PC-3 (cell line): ENCODE data around the gene METAP1D. TPM values are rescaled to one million over a fixed set of nuclear protein-coding genes. Genes with fewer than 3 reads are reported as not detected.
A peak's percentile ranks its signal among the peaks of the same experiment; 100 is the strongest.

ENCODE experiments used
- ATAC-seq: fragments of 200-7000 bp; cut with Tn5 transposase; 2 replicates; pipeline ENCODE4 v1.9.1; 2020; ENCODE audit warnings: mild to moderate bottlenecking, moderate library complexity
- BruUV-seq: library from RNA; stranded (reverse); fragments of 400-500 nt; replicated peaks from 2 replicates; lab custom pipeline; 2021; lab: Mats Ljungman, UMichigan
- CTCF ChIA-PET: fragments of 300-600 bp; sonication (Branson Sonifier 250); formaldehyde crosslinking; loops from one replicate; lab custom pipeline; 2022; ENCODE audit warnings: antibody characterized with exemption; lab: Charles Lee
- POLR2A ChIA-PET: fragments of 300-600 bp; sonication (Branson Sonifier 250); formaldehyde crosslinking; loops from one replicate; lab custom pipeline; 2022; ENCODE audit warnings: antibody characterized with exemption; ENCODE audit not compliant: unreplicated experiment; lab: Charles Lee
- DNase-seq: peaks from one replicate; pipeline ENCODE4 v3.0.0-alpha.2; 2015
- H2AFZ ChIP-seq: fragments of 300-600 bp; sonication (generic); 2 replicates; pipeline ENCODE4 v1.6.0; 2016; ENCODE audit warnings: antibody characterized with exemption, low read length
- H3F3A ChIP-seq: fragments of 300-600 bp; sonication (generic); one replicate; pipeline ENCODE4 v1.6.0; 2017; ENCODE audit warnings: antibody characterized with exemption, low read length, control low read depth, mild to moderate bottlenecking; ENCODE audit not compliant: unreplicated experiment
- H3K27ac ChIP-seq: fragments of 300-600 bp; sonication (generic); 2 replicates; pipeline ENCODE4 v1.5.1; 2016; ENCODE audit warnings: mild to moderate bottlenecking, low read length
- H3K27me3 ChIP-seq: fragments of 300-600 bp; sonication (generic); 2 replicates; pipeline ENCODE4 v1.6.1; 2016; ENCODE audit warnings: low read length, mixed read lengths
- H3K36me3 ChIP-seq: fragments of 300-600 bp; sonication (generic); 2 replicates; pipeline ENCODE4 v1.6.1; 2016; ENCODE audit warnings: low read depth, mixed run types, low read length, mixed read lengths
- H3K4me1 ChIP-seq: fragments of 300-600 bp; sonication (generic); 2 replicates; pipeline ENCODE4 v1.5.1; 2016; ENCODE audit warnings: low read length; ENCODE audit not compliant: insufficient read depth
- H3K4me2 ChIP-seq: fragments of 300-600 bp; sonication (generic); 2 replicates; pipeline ENCODE4 v1.6.0; 2016; ENCODE audit warnings: low read length
- H3K4me3 ChIP-seq: fragments of 300-600 bp; sonication (generic); 2 replicates; pipeline ENCODE4 v1.5.1; 2016; ENCODE audit warnings: mild to moderate bottlenecking, low read length, mixed read lengths
- H3K79me2 ChIP-seq: fragments of 300-600 bp; sonication (generic); 2 replicates; pipeline ENCODE4 v1.6.1; 2017; ENCODE audit warnings: low read length, mixed read lengths
- H3K9ac ChIP-seq: fragments of 300-600 bp; sonication (generic); 2 replicates; pipeline ENCODE4 v1.6.0; 2016; ENCODE audit warnings: mild to moderate bottlenecking, low read length
- H3K9me2 ChIP-seq: fragments of 300-600 bp; sonication (generic); replicated peaks from 2 replicates; pipeline ENCODE4 v1.6.1; 2016; ENCODE audit warnings: mixed run types, low read length, mixed read lengths
- H3K9me3 ChIP-seq: fragments of 300-600 bp; sonication (generic); 2 replicates; pipeline ENCODE4 v1.6.1; 2016; ENCODE audit warnings: low read length, mixed read lengths
- H4K20me1 ChIP-seq: fragments of 300-600 bp; sonication (generic); 2 replicates; pipeline ENCODE4 v1.6.1; 2016; ENCODE audit warnings: low read length, mixed read lengths
- EZH2 ChIP-seq: fragments of 300-600 bp; sonication (generic); IDR thresholded peaks from one replicate; pipeline ENCODE4 v1.6.1; 2017; ENCODE audit warnings: antibody characterized with exemption, mild to moderate bottlenecking, low read length; ENCODE audit not compliant: unreplicated experiment
- EZH2phosphoT487 ChIP-seq: fragments of 300-600 bp; sonication (generic); IDR thresholded peaks from 2 replicates; pipeline ENCODE4 v1.6.1; 2018; ENCODE audit warnings: mild to moderate bottlenecking, antibody characterized with exemption, low read length, borderline replicate concordance
- intact Hi-C: fragments of 100-400 bp; cut with micrococcal nuclease; formaldehyde crosslinking; loops from 2 replicates; pipeline ENCODE4 v1.9.0; 2023
- total RNA-seq: library from RNA; depleted of rRNA; stranded (reverse); fragments of >200 nt; gene quantifications from 2 replicates; pipeline ENCODE4 v1.2.3, GENCODE V29; 2014; rRNA removed
- TF ChIP-seq, protein P1 (sequence below): fragments of 300-600 bp; sonication (generic); conservative IDR thresholded peaks from 2 replicates; pipeline ENCODE4 v1.5.1; 2017; ENCODE audit warnings: antibody characterized with exemption, low read depth, mild to moderate bottlenecking, low read length

The METAP1D gene
- total RNA-seq, 1 experiment from 2014 or later, result 12.0 TPM

DNA sequence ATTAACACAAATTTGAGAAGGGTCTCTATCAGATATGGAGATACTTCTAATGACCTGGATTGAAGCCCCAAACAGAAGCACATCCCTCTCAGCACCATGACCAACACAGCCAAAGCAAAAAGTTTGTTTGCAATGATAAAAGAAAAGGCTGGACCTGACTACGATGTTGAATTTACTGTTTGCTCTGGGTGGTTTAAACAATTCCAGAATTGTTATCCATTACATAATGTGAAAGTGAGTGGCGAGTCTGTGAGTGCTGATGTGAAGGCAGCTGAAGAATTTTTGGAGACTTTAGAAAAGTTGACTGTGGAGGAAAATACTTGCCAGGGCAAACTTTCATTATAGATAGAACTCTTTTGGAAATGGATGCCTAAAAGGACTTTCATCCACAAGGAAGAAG is 120.4 kb downstream of the METAP1D start:
- Histone ChIP-seq H3K27ac (no peak overlapping the region), H3K9me3 (no peaks in the 10 kb centered on the region), H3K4me2 (no peak overlapping the region), H3K4me3 (no peak overlapping the region), H3K27me3 (no peaks in the 10 kb centered on the region), H3F3A (peaks cover 5% of the 10 kb centered on the region), H4K20me1 (no peaks in the 10 kb centered on the region), H3K36me3 (no peaks in the 10 kb centered on the region), H2AFZ (no peak overlapping the region), H3K4me1 (peaks cover 27% of the 10 kb centered on the region), H3K79me2 (no peaks in the 10 kb centered on the region), H3K9ac (no peak overlapping the region), H3K9me2 (no peaks in the 10 kb centered on the region)
- POLR2A ChIA-PET, result no interaction called here
- CTCF ChIA-PET, result interaction anchor here (0.9 kb wide), 1 partner anchor 414 kb away, joined by 3 read pairs; no protein-coding TSS in a partner anchor
- BruUV-seq, result no TSS peak
- TF ChIP-seq, protein P1, sequence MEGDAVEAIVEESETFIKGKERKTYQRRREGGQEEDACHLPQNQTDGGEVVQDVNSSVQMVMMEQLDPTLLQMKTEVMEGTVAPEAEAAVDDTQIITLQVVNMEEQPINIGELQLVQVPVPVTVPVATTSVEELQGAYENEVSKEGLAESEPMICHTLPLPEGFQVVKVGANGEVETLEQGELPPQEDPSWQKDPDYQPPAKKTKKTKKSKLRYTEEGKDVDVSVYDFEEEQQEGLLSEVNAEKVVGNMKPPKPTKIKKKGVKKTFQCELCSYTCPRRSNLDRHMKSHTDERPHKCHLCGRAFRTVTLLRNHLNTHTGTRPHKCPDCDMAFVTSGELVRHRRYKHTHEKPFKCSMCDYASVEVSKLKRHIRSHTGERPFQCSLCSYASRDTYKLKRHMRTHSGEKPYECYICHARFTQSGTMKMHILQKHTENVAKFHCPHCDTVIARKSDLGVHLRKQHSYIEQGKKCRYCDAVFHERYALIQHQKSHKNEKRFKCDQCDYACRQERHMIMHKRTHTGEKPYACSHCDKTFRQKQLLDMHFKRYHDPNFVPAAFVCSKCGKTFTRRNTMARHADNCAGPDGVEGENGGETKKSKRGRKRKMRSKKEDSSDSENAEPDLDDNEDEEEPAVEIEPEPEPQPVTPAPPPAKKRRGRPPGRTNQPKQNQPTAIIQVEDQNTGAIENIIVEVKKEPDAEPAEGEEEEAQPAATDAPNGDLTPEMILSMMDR, result no peak
- ATAC-seq (no peak), DNase-seq (no peak)
- intact Hi-C loops, result no loop called here

DNA sequence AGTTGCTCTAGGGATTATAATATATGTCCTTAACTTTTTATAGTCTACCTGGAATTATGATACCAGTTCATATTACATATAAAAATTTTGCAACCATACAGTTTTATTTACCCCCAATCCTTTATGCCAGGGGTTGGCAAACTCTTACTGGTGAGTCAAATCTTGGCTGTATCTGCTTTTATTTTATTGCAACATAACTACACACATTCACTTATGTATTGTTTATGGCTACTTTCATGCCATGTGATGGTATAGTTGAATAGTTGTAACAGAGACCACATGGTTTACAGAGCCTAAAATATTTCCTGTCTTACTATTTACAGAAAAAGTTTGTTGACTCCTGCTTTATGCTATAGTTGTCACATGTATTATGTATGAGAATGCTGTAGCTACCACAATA is 128.7 kb downstream of the METAP1D start:
- Histone ChIP-seq H3K79me2 (no peaks in the 10 kb centered on the region), H3K9me2 (no peaks in the 10 kb centered on the region), H3K9ac (no peak overlapping the region), H3F3A (no peaks in the 10 kb centered on the region), H3K4me2 (no peak overlapping the region), H3K4me3 (no peak overlapping the region), H3K27me3 (no peaks in the 10 kb centered on the region), H3K9me3 (no peaks in the 10 kb centered on the region), H3K27ac (peak overlapping the region; percentile 50), H3K36me3 (no peaks in the 10 kb centered on the region), H4K20me1 (no peaks in the 10 kb centered on the region), H2AFZ (no peak overlapping the region), H3K4me1 (peaks cover 11% of the 10 kb centered on the region)
- ATAC-seq, result peak; percentile 97
- no TSS peak for BruUV-seq
- DNase-seq, result peak; percentile 95
- intact Hi-C loops, result loop anchor here (1.0 to 2.0 kb wide), 2 partner anchors 122 to 336 kb away; no protein-coding TSS in a partner anchor
- POLR2A ChIA-PET, result interaction anchor here (0.6 kb wide), 3 partner anchors 10 to 213 kb away, joined by 3 to 8 read pairs (median 4); no protein-coding TSS in a partner anchor
- CTCF ChIA-PET, result interaction anchor here (0.6 kb wide), 2 partner anchors 188 to 1765 kb away, joined by 3 read pairs; no protein-coding TSS in a partner anchor
- TF ChIP-seq EZH2phosphoT487, result no peak

DNA sequence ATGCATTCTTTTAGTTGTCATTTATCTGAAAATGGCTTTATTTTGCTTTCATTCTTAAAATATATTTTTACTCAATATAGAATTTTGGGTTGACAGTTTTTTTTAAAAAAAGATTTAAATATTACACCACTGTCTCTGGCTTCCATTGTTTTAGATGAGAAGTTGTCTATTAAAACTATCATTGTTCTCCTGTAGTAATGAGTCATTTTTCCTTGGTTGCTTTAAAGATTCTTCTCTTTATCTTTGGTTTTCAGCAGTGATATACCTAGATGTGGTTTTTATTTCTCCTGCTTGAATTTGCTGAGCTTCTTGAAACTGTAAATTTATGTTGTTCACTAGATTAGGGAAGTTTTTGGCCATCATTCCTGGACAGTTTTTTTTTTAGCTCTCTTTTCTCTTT is 129.7 kb downstream of the METAP1D start:
- intact Hi-C loops, result loop anchor here (2.0 kb wide), 1 partner anchor 335 kb away; no protein-coding TSS in a partner anchor
- H3K4me2 ChIP-seq, result no peak overlapping the region
- peaks cover 11% of the 10 kb centered on the region for H3K4me1 ChIP-seq
- POLR2A ChIA-PET, result no interaction called here
- H3K9ac ChIP-seq, result no peak overlapping the region
- no peaks in the 10 kb centered on the region for H3K9me3 ChIP-seq
- H3K27me3 ChIP-seq, result no peaks in the 10 kb centered on the region
- no peaks in the 10 kb centered on the region for H3K79me2 ChIP-seq
- ATAC-seq, result no peak
- H2AFZ ChIP-seq, result no peak overlapping the region
- TF ChIP-seq, protein P1, result no peak
- TF ChIP-seq EZH2, result no peak
- TF ChIP-seq EZH2phosphoT487, result no peak
- H3F3A ChIP-seq, result no peaks in the 10 kb centered on the region
- BruUV-seq, result no TSS peak
- no peaks in the 10 kb centered on the region for H4K20me1 ChIP-seq
- CTCF ChIA-PET, result no interaction called here
- no peak for DNase-seq
- no peaks in the 10 kb centered on the region for H3K9me2 ChIP-seq
- no peak overlapping the region for H3K4me3 ChIP-seq
- no peaks in the 10 kb centered on the region for H3K36me3 ChIP-seq
- peak overlapping the region; percentile 50; the same call in 1 of the 2 replicates for H3K27ac ChIP-seq

Other genes with a start within 250 kb of the METAP1D start
- 18.4 and 21.4 TPM in 2 replicates for gene SLC25A12, start 105.7 kb upstream of the METAP1D start, total RNA-seq
- gene HAT1, start 77.5 kb upstream of the METAP1D start, total RNA-seq, result 58.7 and 76.8 TPM in 2 replicates
- 7.6 and 13.2 TPM in 2 replicates for gene DLX1, start 85.6 kb downstream of the METAP1D start, total RNA-seq
- 0.29 and 1.4 TPM in 2 replicates for gene DLX2, start 102.9 kb downstream of the METAP1D start, total RNA-seq